NCI-H1048 (cell line): ENCODE measurements around the gene GREM2.

Source experiments
- DNase-seq: peaks from one replicate; lab custom pipeline; 2025; lab: John Stamatoyannopoulos, UW

The GREM2 gene

DNA sequence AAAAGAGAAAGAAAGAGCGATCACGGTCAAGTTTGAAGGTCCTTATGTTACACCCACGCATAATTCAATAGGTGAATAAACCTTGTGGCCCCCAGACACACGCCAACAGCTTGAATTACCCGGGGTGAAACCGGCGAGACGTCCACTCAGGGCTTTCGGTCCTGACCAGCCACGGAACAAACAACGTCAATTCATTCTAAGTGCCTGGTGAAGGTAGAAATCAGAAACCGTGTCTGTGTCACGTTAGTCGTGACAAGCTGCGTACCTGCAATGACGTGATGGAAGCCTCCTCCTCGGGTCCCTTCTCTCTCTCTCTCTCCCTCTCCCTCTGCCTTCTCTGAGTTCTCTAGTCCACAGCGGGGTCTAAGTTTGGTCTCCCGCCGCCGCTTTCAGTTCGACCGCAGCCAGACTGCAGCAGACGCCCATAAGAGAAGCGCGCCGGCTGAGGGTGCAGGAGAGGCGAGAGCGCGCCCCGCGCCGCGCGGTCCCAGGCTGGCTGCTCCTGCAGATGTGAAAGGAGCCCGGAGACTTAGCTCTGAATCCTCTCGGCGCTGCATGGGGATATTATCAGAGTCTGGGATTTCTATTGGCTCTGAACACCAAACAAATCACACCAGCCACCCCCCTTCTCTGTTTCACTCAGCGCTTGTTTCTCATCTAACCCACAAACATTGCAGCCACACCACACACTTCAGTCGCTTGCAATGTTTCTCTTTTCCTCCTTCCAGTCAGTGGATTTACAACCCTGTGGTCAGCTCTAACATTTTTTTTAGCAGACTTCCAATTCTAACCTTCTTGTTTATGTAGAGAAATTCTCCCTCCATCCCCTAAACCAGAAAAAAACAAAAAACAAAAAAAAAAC, at the start of gene GREM2:
GREM2 (minus strand) TSS at position 537 of the 862 bp plus-strand sequence. CDS start 118,680 bp downstream, outside the sequence.
- DNase-seq = peak; percentile 45

DNA sequence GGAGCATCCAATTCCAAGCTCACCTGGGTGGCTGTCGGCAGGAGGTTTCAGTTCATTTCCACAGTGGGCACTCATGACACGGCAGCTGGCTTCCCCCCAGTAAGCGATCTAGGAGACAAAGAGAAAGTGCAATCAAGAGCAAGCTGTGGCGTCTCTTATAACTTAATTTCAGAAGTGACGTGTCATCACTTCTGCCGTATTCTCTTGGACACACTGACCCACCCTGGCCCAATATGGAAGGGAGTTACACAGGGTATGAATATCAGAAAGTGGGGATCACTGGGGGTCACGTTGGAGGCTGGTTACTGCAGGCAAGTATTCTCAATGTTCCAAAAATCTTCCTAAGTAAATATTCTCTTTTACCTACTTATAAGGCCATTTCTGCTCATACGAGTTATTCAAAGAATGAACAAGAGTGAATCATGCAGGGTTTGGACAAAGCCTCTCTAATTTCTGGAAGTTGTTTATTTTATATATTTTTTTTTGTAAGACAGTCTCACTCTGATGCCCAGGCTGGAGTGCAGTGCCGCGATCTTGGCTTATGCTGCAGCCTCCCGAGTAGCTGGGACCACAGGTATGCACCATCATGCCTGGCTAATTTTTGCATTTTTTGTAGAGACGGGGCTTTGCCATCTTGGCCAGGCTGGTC, 46.5 kb upstream of the GREM2 start:
- no peak for DNase-seq

DNA sequence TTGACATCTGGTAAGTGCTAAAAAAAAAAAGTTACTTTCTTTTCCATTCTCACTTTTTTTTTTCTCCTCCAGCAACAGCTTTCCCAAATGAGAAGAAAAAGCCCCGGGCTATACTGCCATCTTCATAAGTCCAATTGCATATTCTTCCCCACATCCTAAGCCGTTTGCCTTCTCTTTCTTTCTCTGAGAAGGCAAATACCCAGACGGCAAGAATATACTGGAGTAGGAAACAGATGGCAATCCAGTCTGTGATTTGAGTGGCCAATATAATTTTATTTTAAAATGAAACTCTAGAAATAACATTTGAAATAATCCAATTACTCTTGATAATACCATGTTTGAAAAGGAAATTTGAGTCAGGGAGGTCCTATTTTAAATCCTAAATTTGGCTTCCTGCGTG, 44.6 kb upstream of the GREM2 start:
- no peak for DNase-seq

DNA sequence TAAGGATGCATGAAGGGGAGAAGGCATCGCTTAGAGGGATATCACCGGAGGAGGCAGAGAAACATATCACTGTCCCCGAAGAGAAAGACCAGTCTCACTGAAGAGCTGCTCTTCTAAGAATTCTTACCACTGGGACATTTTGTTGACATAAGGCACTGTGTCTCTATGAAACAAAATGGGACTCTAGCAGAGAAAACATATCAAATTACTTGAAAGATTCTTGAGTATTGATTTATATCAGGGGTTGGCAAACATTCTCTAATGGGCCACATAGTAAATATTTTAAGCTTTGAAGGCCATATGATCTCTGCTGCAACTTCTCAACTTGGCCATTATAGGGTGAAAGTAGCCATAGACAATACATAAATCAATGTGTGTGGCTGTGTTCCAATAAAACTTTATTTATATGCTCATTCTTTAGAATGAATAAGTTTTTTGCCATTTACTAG, 41.0 kb upstream of the GREM2 start:
- no peak for DNase-seq

DNA sequence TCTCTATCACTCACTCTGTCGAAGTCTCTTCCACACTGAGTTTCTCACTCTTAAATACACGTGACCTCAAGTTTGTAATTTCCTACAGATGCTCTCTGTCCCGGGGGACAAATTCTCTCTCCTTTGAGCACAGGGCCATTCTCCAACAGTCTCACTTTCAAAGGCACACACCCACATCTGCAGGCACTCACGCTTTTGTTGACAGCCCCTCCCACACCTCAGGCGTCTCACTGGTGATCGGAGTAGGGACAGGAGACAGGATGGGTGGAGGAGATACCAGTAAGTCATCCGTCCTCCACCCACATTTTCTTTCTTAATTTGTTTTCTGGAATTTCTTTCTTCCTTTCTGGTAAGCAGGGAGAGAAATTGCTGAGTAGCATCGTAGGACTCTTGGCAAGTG, 40.6 kb upstream of the GREM2 start:
- DNase-seq = no peak

DNA sequence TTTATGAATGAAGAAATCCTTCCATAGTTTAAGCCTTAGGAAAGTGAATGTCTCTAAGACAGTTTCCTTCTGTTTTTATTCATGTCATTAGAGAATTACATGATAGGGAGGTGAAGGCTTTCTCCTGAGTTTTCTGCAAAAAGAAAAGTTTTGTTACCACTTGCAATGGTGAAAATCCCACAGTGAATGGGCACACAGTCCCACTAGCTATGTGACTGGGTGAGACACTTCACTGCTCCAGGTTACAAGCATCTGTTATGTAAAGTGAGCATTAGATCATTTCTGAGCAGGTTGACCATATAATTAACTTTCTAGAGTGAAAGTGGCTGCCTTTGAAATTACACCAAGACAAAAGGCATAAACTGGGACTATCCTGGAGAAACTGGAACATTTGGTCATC, 38.9 kb upstream of the GREM2 start:
- no peak for DNase-seq

DNA sequence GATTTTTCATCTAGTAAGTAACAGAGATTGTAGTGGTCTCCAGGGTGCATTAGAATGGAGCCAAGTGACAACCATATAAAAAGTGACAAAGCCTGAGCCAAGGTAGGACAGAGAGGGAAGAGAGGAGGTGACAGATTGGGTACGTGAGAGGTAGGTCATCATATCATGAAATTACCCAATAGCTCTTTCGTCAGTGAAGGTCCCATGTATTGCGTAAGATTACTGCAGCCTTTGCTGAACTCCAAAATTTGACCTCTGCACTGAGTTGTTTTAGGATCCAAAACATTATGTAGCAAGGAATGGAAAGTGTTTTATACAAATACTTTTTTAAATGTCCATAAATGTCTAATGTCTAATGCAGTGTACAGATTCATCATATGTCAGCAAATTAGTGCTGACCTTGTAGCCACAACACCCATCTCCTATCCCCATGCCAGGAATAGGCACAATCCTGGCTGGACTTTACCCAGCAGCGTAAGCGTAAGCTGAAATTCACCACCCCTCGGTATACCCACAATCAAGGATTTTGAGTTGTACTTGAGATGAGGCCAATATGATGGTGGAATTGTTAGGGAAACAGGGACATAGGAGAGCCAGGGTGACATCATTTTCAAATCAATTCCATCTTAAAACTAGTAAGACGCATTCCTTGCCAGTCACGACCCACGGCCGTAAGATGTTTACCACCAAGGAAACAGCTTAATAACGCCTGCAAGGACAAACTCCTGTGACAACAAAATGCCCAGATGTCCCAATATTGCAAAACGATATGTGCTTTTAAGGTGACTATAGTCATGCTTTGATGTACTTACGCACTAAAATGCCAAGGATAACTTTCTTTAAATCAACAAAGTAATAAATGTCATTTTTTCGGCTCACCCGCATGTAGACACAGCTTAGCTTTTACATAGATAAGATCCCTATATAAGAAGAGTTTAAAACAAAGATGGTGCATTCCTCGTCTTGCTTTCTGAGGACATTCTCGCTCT, 38.1 kb upstream of the GREM2 start:
- DNase-seq = no peak

DNA sequence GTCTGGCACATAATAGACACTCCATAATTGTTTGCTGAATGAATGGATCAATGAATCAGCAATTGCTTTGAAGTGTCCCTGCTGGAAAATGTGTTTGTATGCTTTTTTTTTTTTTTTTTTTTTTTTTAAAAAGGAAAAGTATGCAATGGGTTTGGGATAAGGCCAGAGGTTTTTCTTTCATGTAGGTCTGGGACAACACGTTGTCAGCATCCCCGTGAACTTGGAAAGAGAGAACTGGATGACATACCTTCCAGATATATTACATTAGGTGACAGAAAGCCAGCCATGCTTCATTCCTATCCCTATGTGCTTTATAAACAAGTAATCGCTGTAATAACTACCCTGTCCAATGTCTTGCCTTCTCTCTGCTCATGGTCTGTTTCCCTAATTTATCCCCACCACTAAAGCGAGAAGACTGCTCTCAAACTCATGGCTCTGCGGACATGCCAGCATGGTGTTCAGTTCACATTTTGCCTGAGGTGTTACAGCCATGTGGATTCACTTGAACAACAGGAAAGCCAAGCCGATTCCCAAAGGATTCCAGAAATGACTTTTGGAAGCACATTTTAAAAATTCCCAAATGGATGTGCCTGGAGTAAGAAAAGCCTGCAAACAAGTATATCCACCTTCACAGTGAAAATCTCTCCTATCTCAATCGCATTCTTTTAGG, 34.8 kb upstream of the GREM2 start:
- no peak for DNase-seq

DNA sequence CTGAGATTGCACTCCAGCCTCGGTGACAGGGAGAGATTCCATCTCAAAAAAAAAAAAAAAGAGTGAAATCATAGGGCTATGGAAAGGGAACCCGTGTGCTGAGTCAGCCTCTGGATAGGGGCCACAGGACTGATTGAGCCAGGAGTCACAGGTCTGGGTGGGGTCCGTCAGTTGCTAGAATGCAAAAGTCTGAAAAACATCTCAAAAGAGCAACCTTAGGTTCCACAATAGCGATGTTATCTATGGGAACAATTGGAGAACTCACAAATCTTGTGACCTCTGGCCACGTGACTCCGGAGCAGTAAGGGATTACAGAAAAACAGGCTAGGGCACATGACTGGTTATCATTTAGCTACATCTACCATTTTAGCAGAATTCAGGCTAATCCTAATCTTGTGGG, 32.8 kb upstream of the GREM2 start:
- no peak for DNase-seq

DNA sequence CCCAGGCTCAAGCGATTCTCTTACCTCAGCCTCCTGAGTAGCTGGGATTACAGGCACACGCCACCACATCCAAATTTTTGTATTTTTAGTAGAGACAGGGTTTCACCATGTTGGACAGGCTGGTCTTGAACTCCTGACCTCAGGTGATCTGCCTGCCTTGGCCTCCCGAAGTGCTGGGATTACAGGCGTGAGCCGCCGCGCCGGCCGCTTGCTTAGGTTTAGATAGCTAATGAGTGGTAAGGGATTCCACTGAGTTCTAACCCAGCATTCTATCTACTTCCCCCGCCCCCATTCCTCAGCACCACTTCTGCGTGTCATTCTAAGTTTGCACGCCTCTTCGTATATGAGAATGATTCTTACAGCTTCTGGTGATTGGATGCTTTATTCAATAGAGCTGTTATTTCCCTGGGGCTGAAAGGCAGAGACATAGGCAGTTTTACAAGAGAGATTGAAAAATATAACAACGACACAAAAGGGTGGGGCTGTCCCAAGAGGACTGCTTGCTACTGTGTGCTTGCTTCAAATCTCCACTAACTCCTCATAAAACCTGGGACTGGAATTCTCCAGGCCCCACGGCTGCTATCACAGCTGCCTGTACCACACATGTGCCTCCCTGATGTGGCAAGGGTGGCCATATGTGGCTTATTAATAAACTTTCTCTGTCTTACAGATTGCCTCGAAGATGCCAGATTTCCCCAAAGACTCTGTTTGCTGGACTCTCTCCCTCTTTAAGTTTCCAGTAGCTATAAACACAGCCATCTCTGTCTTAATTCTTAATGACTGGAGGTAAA, 23.7 kb upstream of the GREM2 start:
- DNase-seq = no peak

DNA sequence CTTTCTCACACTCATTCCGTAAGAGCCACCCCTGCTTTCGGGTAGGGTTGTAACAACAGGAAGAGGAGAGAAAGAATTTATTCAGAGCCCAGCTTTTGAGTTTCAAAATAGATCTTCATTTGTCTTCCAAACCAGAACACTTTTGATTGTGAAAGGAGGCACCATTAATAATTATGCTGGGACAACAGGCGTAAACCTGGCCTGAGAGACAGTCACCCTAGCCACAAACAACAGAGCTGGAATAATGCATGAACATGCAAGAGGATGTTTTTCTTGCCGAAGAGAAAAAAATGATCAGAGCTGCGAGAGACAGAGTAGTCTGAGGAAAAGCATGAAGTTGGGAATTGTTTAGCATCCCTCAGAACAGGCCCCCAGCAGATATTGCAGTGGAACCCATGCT, 18.5 kb upstream of the GREM2 start:
- DNase-seq = no peak

DNA sequence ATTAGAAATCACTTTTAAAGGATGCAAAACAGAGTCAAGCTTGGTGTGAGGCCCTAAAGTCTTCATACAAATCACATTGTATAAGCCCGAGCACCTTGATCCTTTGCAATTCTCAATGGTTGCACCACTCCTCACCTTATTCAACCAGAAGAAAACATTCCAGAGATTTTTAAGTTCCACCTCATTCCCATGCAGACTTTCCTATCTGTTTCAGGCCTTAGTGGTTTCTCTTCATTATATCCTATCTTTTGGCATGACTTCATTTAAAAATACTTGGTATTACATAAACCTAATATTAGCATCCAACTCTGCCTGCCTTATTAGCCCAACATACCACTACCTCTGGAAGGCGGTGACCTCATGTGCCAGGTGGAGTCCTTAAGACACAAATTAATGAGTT, 9.3 kb upstream of the GREM2 start:
- DNase-seq = no peak

DNA sequence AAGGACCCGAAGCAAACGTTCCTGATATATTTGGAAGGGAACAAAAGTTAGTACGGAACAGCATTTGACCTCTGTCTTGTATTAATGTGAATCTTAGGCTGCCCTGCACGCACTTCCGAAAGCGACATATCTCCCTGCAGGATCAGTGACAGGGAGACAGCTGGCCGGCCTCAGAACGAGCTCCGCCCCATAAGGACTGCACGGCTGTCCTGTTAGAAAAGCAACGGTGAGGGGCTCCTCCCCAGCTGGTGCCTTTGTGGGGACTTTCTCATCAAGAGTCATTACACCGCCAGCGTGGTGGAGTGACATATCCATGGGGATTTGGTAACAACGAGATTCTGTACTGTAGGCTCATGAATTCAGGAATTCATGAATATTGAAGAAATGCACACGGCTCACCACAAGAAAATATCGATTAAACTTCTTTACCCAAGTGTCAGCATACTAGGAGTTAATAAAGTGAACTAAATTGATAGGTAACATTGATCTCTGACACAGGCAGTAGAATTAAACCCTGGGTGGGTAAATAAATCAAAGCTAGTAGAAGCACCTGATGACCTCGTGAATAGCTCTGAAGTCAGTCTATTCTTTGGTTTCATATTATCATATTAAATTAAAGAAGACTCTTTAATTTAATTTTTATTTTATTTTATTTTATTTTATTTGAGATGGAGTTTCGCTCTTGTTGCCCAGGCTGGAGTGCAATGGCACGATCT, 8.1 kb upstream of the GREM2 start:
- no peak for DNase-seq

DNA sequence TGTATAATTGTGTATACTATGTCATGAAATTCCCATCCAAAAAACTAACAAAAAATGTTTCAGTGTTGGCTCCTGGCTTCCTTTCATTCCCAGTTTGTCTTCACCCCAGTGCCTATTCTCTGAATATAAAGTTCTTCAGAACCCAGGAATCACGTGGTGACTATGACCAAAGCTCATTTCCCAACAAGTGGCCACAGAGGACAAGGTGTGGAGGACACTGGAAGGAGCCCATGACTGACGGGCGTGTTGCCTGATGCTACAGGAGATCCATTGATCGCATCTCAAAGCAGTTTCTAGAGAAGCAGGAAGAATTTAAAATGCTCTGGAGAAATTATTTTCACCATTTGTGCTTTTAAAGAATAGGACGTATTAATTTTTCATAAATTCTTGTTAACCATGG, 7.4 kb upstream of the GREM2 start:
- no peak for DNase-seq

DNA sequence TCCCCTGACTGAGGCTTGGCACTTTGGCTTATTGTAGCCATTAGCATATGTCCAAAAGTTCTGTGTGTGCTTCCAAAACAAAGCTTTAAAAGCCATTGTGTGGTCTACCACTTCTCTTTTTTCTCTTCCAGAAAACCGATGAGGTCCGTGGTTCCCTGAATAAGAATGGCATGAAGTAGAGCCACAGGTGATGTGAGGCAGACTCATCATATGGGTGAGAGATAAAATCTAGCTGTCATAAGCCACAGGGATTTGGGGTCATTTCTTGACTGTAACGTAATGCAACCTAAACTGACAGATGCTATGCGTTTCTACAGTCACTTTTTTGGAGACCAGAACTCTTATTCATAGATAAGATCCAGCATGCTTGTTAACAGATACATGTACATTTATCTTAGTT, 7.0 kb upstream of the GREM2 start:
- DNase-seq = no peak

DNA sequence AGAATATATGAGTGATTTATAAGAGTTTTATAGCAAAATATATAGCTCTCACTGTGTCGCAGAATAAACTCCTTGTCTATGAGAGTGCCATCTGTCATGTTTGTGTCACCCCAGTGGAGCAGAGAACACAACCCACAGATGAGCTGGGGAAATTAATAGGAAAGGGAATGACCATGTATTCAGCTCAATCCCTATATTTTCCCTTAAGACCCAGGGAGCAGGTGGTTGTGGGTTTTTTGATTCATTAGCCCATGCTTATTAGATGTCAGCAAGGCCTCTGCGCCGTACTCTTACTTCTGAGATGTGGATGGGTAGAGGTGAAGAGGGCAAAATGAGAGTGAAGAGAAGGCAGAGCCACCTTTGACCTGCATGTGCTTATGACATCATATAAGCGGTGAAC, 4.1 kb upstream of the GREM2 start:
- no peak for DNase-seq

DNA sequence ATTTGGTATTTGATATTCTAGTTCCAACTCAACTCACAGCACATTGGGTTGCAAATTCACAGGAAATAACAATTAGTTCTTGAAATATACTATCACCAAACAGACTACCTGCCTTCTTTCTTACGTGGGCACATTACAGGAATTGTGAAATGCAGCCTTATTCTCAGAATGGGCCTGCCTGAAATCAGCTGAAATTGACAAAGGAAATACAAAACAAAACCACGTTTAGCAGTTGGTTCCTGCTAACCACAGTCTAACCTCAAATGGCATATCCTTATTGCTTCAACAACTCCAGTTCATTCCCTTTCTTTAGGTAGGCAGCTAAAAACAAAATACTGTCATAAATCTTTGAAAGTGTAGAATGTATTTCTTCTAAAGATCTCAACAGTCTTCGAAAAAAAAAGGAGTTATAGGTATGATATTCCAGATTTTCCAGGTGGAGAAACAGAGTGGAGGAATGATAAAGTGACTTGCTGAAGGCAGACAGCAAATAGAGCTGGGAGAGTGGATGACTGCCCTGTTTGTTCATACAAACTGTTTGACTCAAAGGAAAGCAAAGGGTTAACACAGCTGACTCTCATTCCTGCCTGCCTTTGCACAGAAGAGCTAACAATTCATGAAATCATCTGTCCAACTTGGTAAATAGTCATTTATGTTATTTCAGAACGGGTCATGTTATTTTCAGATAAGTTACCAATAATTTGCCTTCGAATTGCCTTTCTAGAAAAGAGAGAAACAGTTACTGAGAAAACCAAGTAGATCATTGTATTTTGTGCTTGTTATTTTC, 1.6 kb upstream of the GREM2 start:
- no peak for DNase-seq

DNA sequence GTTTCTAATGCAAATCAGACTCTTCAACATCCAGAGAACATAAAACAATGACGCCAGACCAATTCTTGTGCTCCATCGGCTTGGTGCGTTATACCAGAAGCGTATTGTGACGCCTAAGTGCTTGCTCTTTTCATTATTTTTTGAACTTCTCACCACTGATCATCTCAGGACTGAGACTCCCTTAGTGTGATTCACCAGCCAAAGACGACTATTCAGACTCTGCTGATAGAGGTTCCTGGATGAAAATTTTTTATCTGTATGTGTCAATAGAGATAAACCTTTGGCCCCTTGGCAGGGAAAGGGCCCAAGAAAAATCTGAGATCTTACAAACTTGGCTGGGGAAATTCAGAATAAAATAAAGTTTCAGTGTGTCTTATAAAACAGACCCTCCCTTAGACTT, 856 bp upstream of the GREM2 start:
- no peak for DNase-seq

DNA sequence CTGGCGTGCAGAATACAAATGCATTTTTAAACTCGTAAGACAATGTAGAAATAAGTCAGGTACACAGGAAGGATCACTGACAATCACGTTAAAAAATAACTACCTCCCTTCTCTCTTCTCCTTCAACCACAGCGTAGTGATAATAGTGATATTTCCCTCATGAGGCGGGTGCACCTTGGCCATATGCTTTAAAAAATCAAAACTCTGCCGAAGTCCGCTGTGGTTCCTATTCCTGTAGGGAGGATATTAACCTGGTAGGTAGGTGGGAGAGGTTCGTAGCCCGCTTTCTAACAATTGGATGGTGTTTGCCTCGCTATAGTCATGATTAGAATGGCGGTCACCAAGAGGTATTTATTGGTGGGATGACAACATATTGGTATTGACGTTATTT, 732 bp downstream of the GREM2 start:
- DNase-seq = no peak

DNA sequence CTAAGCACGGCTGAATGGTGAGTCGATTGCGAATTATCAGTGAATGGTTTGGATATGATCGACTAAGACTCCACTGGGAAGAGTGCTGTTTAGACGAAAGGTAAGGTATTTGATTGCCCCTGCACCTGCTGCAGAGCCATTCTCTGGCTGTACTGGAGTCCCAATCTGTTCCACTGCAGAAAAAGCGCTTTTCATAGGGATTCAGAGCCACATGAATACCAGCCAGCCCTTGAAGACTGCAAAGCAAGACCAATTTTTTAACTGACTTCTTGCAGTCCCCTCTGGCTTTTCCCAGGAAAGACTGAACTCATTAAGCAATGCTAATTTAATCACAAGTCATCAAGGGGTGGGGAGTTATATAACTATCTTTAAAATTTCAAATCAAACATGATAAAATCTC, 1.3 kb downstream of the GREM2 start:
- DNase-seq = no peak
